Limb (tissue), 2 donors: ENCODE measurements around the gene TJP2.
"Not testable (repeated sequence)": the region's sequence is repeated elsewhere in the genome, so short reads cannot be mapped to it uniquely, and the experiment has no call there.

Source experiments
- DNase-seq, 2 donors: peaks; one replicate each; pipeline ENCODE4 v3.0.0-alpha.2; 2016; ENCODE audit errors: extremely low spot score in 2 of 2

The TJP2 gene

DNA sequence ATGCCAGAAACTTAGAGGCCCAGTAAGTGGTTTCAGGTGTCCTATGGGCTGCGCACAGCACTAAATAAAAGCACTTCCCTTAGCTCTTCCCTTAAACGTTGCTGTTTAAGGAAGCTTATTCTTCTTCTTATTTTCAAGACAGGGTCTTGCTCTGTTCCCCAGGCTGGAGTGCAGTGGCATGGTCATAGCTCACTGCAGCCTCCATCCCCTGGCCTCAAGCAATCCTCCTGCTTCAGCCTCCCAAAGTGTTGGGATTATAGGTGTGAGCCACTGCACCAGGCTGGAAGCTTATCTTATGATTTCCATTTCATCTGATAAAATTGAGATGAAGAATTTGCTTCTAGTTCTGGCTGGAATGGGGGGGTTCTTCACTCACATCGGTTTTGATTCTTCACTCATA lies 15.6 kb upstream of the TJP2 start:
- DNase-seq: no peak

DNA sequence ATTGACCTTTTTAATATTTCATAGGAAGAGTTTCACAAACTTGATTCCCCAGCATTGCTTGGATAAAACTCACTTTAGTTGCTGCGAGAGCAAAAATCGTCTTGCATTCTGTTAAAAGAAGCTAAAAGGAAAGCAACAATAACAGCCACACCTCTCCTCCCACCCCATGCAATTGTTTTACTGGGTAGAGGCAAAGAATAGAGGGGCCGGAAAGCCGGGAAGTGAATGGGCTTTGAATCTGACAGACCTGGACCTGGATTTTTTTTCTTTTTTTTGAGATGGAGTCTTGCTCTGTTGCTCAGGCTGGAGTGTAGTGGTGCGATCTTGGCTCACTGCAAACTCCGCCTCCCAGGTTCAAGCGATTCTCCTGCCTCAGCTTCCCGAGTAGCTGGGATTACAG lies 9.5 kb upstream of the TJP2 start:
- not testable (repeated sequence) for DNase-seq

DNA sequence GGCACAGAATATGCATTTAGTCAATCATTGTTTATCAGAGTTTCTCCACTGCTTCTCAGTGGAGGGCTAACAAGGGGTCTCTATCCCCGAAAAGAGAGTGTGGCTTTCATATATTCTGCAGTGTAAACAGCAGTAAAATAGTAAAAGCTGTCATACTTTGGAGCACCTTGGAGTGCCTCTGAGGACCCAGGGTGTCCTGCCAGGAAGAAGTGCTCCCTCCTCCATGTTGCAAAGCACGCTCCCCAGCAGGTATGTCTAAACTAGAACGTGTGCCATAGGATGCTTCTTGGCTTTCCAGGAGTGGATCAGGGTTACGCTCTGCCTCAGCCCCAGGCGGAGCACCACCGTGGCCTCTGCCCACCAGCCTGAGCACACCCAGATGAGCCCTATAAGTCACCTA lies 8.5 kb upstream of the TJP2 start:
- no peak for DNase-seq

DNA sequence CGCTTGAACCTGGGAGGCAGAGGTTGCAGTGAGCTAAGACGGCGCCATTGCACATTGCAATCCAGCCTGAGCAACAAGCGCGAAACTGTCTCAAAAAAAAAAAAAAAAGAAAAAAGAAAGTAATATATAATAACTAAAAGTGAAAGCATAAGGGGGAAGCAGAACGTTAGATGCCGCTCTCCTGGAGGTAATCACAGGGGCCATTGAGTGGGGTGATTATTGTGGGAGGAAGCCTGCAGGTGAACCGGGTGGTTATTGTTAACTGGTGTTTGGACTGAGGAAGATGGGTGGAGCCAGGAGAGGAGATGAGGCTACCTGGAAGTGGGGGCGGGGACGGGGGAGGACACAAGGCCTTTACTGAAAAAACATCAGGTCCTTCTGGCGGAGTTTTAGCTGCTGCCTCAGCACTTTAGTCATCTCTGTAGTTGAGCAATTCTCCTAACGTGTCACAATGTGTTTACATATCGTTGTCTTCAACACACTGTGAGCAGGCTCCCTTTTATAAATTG lies 5.3 kb upstream of the TJP2 start:
- no peak for DNase-seq

DNA sequence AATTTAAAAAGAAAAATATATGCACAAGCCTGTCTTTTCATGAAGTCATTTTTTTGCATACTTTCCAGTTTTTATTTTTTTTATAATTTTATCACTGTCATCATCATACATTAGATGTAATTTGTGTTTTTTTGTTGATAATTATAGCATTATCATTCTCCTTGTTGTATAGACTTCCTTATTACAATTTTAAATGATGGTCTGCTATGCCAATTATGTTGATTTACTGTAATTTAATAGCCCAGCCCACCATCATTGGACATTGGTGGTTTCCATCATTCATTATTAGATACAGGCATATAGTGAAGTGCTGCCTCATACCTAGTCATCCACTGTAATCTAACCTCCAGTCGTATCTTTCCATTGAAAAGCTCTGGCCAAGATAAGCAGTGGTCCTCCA lies 3.8 kb upstream of the TJP2 start:
- DNase-seq: no peak

DNA sequence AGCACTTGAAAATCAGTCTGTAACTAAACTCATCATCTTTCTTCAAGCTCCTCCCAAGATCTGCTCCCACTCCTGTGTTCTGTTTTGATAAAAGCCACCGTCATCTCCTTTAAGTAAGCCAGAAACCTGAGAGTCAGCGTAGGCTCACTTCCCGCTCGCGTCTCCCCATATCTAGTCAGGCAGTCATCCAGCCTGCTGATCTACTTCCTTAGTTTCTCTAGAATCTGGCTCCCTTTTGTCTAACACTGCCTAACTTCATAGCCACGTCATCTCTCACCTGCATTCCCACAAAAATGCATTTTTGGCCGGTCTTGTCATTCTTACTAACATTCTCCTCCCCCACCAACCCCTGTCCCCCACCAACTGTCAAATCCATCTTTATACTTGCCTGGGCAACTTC lies 3.0 kb upstream of the TJP2 start:
- DNase-seq: no peak

DNA sequence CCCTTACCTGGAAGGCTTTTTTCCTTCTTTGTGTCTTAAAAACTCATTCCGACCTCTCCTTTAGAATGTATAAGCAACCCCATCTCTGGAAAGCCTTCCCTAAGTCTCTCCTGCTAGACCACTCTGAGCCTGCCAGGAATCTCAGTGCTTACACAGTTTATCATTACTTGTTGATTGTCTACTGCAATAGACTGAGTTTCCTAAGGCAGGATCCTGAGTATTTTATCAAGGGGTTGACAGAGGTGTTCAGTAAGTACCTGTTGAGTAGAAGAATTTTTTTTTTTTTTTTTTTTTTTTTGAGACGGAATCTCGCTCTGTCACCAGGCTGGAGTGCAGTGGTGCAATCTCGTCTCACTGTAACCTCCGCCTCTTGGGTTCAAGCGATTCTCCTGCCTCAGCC lies 2.6 kb upstream of the TJP2 start:
- no peak for DNase-seq

DNA sequence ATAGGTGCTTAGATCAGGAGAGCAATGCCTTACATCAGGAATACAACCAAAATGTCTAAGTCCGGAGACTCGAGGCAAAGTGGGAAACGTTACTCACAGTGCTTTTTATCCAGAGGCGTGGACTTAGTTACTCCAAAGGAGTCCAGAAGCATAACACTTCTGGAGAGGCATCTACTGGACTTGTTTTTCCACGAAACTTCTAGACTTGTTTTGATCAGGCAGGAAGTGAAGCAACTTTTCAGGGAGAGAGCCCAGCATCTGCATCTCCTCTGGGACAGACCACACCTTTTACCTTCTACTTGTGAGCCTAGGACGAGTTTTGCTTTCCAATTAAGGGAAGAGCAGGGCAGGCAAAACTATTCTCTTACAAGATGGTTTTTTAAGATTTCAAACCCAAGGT lies 1.2 kb upstream of the TJP2 start:
- no peak for DNase-seq

DNA sequence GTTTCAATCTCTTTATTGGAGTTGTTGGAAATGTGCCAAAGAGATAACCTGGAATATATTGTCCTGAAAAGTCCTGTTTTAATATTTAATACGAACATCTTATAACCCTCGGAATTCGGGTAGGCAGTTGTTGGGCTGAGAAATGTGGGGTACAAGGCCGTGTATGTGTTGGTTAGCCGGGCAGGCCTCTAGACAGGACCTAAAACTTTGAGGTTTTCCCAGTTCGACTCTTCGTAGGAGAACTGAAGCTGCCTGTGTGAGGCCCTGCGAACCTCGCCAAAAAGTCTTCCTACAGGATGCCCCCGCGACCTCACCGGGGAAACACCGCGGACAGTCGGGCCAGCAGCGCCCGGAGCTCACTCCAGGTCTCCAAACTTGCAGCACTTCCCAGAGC lies 583 bp upstream of the TJP2 start:
- DNase-seq: no peak

DNA sequence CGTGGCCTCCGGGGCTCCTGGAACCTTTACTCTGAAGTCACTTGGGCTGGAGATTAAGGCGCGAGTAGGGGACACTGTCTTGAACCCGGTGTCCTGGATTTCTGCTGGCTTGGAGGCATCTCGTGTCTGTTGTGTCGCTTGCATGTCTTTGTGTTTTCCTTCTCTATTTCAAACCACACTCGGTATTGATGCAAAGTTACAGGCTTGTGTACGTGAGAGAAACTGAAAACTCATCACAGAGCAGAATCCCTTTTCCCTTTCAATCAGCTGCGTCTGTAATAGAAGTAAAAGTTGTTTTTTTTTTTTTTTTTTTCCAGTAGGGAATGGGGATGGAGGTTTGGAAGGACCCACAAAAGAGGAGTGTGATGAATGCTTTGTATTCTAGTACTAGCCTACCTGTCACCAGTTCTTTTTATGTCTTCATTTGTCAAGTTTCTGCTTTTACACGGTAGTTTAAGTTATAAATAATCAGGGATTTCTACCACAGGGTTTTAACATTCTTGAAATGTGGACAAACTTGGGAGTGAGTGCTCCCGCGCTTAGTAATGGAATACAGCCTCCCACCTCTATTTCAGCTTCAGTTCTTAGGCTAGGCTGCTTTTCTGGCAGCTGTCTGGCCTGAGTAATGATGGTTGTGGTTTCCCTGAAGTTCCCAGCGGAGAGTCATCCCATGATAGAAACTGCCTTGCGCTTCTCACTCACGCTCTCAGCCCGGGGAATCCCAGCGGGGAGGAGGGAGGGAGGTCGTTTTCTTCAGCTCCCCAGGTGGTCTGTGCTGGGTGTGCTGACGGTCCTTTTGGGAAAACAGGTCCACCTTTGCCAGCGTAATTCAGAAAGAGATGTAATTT lies 763 bp downstream of the TJP2 start:
- peak; percentile 32 to 47 for DNase-seq

DNA sequence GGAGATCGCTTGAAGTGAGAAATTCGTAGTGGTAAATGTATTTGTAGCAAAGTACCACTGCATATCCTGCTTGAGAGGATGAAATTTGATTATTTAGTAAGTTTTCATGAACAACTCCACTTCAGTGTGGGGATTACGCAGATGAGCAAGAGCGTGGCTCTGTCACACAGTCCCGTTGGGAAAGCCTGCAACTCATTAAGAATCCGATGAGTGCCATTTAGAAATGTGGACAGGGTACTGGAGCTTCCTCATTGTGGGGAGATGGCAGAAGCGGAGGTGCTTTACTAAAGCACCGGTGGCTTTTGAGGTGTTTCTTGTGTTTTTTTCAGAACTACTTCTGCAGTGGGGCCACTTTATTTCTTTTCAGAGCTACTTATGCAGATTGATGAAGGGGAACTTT lies 1.4 kb downstream of the TJP2 start:
- DNase-seq: no peak

DNA sequence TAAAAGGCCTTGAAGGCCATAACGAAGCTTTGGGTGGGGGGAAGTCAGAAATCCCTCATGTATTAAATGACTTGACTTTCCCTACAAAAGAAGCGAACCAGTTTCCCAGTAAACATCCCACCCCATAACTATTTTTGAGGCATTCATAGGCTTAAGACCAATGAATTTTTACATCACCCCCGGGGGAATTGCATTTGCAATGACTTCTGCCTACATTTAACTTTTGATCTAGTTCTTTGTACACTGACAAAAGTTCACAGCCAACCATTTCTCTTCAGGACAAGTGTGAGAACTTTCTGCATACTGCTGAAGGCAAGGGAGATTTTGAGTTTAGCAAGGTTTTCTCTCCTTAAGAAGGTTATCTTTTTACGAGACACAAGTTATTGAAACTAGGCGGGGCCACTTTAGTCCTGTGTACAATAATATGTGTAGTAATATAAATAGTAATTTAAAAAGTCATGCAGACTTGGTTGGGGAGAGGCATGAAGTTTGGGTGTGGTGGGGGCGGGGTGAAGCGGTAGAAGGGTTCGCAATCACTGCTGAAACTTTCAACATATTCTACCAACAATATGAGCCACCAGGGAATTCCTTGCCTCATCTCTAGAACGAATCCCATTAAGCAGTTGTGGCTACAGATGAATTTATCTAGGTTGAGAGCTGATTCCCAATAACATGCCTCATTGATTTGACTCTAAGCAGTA lies 2.5 kb downstream of the TJP2 start:
- no peak for DNase-seq

DNA sequence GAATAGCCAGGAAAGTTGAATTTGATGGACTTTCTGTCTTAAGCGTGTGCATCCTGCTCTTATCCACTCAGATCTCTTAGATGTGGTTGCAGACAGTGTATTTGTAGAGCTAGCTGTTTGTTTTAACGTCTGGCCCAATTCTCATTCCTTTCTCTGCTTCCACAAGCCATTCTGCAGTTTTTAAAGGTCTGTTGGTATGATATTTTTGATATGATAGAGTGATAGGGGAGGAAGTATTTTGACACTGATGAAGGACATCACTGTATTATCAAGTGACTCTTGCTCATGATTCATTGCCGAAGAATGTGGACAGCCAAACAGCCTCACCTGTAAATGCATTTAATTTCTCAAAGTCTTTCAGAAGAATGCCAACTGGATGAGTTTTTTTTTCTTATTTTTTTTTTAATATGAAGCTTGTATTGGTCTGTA lies 4.5 kb downstream of the TJP2 start:
- no peak for DNase-seq

DNA sequence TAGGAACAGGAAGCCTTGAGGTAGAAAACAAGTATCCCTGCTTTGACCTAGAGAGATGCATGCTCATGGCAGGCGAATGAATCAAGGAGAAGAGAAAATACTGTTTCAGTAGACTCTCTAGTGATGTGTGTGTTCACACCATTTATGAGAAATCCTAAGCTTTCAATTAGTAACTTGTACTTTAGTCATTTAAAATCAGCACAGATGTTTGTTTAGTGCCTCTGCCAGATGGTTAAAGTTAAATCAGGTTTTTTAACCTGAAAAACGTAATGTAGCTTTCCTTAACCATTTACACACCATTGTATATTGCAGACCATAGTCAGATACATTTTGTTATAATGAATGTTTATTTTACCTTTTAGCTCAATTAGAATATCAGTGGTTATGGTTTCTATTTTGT lies 5.0 kb downstream of the TJP2 start:
- DNase-seq: no peak

DNA sequence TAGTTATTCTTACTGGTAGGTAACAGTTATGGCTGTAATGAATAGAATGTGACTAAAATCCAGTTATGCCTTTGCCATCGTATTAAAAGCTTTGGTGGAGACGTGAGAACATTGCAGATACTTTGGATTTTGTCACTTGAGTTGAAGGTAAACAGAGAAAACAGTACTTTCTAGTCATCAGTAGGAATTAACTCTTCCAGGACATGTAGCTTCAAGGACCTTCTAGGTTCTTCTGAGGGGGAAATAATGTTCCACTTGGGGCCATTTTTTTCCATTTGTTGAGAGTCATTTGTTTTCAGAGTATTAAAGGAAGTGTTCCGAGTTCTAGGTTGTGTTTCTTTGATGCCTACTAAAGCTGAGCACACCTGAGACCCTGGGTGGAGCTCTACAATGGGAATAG lies 6.1 kb downstream of the TJP2 start:
- DNase-seq: no peak

DNA sequence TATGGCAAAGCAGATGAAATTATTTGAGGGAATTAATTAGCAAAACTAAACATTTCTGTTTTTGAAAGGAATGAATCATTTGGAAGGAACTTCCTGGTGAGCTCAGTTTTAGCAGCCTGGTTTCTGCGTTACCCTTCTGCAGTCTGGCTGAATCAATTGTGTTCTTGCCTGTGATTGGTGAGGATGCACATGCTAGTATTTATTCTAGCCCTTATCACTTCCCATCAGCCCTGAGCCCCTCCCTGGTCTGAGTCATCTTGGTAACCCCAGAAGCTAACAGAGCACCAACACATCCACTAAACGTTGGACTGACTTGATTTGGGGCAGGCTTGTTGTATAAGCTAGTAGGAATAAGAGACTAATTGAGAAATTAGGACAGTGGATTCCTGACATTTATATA lies 6.6 kb downstream of the TJP2 start:
- no peak for DNase-seq

DNA sequence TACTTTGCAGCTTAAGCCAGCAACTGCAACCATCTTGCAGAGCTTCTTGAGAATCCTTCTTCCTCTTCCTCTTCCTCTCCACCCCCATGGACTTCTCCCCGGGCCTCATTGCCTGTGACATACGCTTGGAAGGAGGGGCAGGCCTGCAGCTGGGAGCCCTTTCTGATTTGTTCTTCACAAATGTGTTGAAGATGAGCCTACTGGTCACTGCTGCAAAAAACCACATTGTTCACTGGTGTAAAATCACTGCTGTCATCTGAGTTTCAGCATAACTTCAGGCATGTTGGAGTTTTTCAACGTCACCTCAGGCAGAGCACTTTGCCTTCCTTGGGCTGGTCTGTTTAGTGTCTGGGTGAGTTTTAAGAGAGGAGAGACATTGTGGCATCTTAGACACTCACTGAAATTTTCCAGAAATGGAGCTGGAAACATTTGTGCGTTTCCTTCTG lies 7.9 kb downstream of the TJP2 start:
- DNase-seq: no peak

DNA sequence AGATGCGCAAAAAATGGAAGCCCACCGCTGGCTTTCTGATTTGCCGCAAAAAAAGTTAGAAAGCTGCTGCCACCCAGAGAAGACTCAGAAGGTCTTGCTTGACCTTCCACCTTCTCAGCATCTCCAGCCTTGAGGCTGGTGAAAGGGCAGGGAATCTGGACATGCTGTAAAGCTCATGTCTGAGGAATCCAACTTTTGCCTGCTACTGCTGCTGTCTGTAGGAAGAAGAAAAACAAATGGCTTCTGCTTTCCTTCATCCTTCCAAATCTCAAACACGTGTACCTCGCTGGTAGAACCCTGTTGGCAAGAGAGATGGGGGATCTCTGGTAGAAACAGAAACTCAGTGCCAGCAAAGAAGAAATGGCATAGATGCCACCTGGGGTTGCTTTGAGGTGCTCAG lies 10.2 kb downstream of the TJP2 start:
- DNase-seq: no peak

DNA sequence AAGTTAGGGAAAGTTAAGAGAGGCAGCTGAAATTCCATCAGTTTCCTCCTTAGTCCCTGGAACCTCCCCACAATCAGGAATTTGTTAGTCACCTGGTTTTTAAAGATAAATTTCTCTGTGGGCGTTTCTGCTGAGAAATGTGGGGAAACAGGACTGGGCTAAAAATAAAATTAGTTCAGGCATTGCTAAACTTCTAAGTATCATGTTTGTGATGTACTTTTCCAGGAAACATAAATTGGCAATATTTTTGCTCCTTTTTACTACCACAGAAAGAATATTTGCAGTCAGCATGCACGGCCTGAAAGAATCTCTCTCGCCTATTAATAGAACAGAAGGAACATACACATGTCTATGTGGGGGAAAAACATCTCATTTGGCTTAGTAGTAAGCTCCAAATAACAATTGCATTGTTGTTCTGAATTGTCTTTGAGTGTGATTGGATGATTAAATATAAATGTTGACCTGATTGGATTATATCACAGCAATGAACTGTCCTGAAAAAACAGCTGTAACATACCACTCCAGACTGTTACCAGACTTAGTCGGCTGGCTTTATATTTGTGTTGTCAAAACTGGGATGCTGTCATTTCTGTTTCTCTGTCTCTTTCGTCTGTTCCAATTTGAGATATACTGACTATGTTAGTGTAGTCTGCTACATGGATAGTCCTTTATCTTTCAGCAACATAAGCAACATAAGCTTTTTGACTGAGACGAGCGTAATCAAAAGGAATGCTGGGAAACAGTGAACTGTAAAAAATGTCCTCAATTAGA lies 12.9 kb downstream of the TJP2 start:
- DNase-seq: peak in 1 of 2 donors; percentile 23

DNA sequence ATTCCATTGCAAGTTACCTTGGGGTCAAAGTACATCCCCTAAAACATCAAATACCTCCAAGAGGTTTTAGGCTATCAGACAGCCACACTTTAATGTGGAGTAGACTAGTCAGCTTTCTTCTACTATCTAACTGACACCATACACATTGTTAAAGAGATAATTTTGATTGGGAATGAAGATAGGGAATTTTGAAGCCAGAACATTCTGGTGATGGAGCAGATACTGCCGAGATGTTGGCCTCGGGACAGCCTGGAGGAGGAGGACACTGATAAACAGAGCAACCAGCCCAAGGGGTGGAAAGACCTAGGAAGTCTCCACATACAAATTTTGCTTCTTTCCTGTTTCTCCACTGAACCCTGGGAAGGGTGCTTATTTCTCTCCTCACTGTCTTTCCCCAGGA lies 14.9 kb downstream of the TJP2 start:
- no peak for DNase-seq

DNA sequence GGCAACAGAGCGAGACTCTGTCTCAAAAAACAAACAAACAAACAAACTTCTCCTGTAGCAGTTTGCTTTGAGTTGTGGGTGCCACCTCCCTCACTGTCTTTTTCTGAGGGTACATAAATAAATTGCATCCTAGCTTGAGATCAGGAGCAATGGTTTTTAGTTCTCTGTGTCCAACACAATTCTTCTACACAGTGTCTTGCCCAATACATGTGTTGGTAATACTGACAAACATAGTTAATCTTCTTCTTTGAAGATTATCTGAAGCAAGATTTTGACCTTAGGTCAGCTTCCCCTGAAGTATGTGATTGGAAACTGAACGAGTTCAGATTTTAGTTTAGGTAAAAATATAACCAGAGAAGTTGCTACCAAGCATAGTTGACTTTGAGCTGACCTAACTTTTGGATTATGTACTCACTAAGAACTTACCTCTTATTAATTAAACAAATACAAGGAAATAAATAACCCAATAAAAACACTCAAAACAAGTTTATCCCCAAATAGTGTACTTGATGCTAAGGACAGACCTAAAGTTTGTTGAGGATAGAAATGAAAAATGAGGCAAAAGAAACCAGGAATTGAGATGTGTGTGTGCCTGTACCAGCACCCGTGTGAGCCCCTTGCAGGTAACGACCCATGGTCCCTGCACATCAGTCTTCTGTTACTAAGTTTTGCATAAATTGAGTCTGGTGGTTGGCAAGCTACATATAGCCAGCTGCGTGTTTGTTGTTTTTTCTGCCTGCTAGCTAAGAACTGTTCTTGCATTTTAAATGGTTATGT lies 16.2 kb downstream of the TJP2 start:
- no peak for DNase-seq

DNA sequence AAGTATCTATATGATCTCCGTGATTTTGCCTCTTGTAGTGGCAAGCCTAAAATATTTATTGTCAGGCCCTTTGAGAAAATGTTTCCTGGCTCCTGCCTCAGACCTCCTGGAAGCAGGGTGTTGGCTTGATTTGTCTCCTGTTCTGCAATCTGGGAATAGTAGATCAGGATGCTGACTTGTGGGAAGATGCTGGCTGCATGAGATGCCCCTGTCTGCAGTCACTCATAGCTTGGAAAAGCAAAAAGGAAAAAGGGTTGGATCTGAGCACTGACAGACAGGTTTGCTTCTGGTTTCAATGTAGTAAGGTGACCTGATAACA lies 16.7 kb downstream of the TJP2 start:
- no peak for DNase-seq
